Spleen (tissue), 13 donors: Measurements from ENCODE around the gene NLRC4. TPM values are rescaled to one million over a fixed set of nuclear protein-coding genes. Genes with fewer than 3 reads are reported as not detected.
A peak's percentile ranks its signal among the peaks of the same experiment; 100 is the strongest.
"Not testable (repeated sequence)": the region's sequence is repeated elsewhere in the genome, so short reads cannot be mapped to it uniquely, and the experiment has no call there.

ENCODE experiments used
- DNase-seq: peaks from one replicate; pipeline ENCODE4 v3.0.0-alpha.2; 2020
- H3K27ac ChIP-seq, 8 donors: fragments of 200-600 bp; sonication (generic) in 7 of 8; 1 replicate in 4 of 8; 2 replicates in 4 of 8; pipeline versions ENCODE4 v1.5.0 to v1.8.0; 2016 to 2021; ENCODE audit warnings: inconsistent platforms in 4 of 8, mild to moderate bottlenecking in 4 of 8, moderate library complexity in 1 of 8
- H3K27me3 ChIP-seq, 7 donors: fragments of 200-600 bp; sonication (generic) in 6 of 7; replicated peaks in 1 of 7; 1 replicate in 4 of 7; 2 replicates in 3 of 7; pipeline versions ENCODE4 v1.5.0 to v1.8.0; 2016 to 2021; ENCODE audit warnings: inconsistent platforms in 3 of 7, mild to moderate bottlenecking in 1 of 7
- H3K36me3 ChIP-seq, 6 donors: fragments of 200-600 bp; sonication (generic) in 5 of 6; 1 replicate in 4 of 6; 2 replicates in 2 of 6; pipeline versions ENCODE4 v1.5.0 to v1.8.0; 2016 to 2021; ENCODE audit warnings: inconsistent platforms in 2 of 6
- H3K4me1 ChIP-seq, 6 donors: fragments of 200-600 bp; sonication (generic) in 5 of 6; 1 replicate in 3 of 6; 2 replicates in 3 of 6; pipeline versions ENCODE4 v1.5.0 to v1.8.0; 2016 to 2021; ENCODE audit warnings: inconsistent platforms in 3 of 6
- H3K4me3 ChIP-seq, 8 donors: fragments of 200-600 bp; sonication (generic) in 7 of 8; 1 replicate in 4 of 8; 2 replicates in 4 of 8; pipeline versions ENCODE4 v1.5.0 to v1.8.0; 2016 to 2021; ENCODE audit warnings: inconsistent platforms in 4 of 8, mild to moderate bottlenecking in 4 of 8, moderate library complexity in 2 of 8
- H3K9me3 ChIP-seq, 8 donors: fragments of 200-600 bp; sonication (generic) in 7 of 8; 1 replicate in 4 of 8; 2 replicates in 4 of 8; pipeline versions ENCODE4 v1.5.0 to v1.8.0; 2016 to 2021; ENCODE audit warnings: inconsistent platforms in 4 of 8
- POLR2A ChIP-seq, 3 donors: fragments of 450-650 bp; IDR thresholded peaks; one replicate each; pipeline ENCODE4 v1.5.1; 2017; ENCODE audit warnings: antibody characterized with exemption in 3 of 3, mild to moderate bottlenecking in 1 of 3
- POLR2AphosphoS5 ChIP-seq, 3 donors: sonication (generic); formaldehyde crosslinking; IDR thresholded peaks; one replicate each; pipeline ENCODE4 v1.5.1; 2017; ENCODE audit warnings: antibody characterized with exemption in 3 of 3
- WGBS, 5 donors: extraction: QIAGEN DNeasy Blood & Tissue Kit in 3 of 5; methylation state at CpG; one replicate each; pipeline versions ENCODE4 v1.1.5 to v1.1.7; 2013 to 2018; 5-methylcytosine and 5-hydroxymethylcytosine counted together
- intact Hi-C: fragments of 100-400 bp; cut with DNase I; formaldehyde crosslinking; loops from one replicate; pipeline ENCODE4 v1.15.0; 2023; ENCODE audit warnings: low total_unique reads
- long read RNA-seq, 2 donors: transcript quantifications; one replicate each; lab custom pipeline, GENCODE V29; 2026
- polyA plus RNA-seq, 3 donors: library from polyadenylated mRNA; stranded (reverse); fragments of 200-250 nt; gene quantifications; one replicate each; pipeline ENCODE4 v1.2.1, GENCODE V29; 2013
- total RNA-seq, 7 donors: library from RNA; depleted of rRNA in 3 of 7; stranded (reverse); fragments of >200 nt in 3 of 7; fragmentation: NEBNext Ultra II Directional in 4 of 7; extraction: Animal tissue kit (Norgen Biotek cat#: 25700) in 4 of 7; gene quantifications; one replicate each; pipeline versions ENCODE4 v1.1.0 to v1.2.1, GENCODE V29; 2016 to 2021
- TF ChIP-seq, protein P1 (sequence below), 11 experiments: fragments of 200-600 bp in 7 of 11; fragments of 450-650 bp in 4 of 11; sonication (generic) in 4 of 11; IDR thresholded peaks in 8 of 11; conservative IDR thresholded peaks in 3 of 11; 1 replicate in 7 of 11; 2 replicates in 4 of 11; pipeline versions ENCODE4 v1.4.0 to v1.8.0; 2016 to 2021; ENCODE audit warnings: antibody characterized with exemption in 11 of 11, inconsistent platforms in 4 of 11, mild to moderate bottlenecking in 1 of 11
- donor health status: healthy with polysubstance abuse.
- donor health status: DM: no; HTN: no; CAD: no; lungs with moderate emphysema.
- donor health status: DM: no; HTN: no; CAD: no.
- donor health status: Bipolar disorder and iron deficiency.
- donor health status: healthy.
- donor health status: DM: no; HTN: no; CAD: no.
- donor health status: DM: yes; HTN: yes; CAD: no.

NLRC4 gene, protein sequence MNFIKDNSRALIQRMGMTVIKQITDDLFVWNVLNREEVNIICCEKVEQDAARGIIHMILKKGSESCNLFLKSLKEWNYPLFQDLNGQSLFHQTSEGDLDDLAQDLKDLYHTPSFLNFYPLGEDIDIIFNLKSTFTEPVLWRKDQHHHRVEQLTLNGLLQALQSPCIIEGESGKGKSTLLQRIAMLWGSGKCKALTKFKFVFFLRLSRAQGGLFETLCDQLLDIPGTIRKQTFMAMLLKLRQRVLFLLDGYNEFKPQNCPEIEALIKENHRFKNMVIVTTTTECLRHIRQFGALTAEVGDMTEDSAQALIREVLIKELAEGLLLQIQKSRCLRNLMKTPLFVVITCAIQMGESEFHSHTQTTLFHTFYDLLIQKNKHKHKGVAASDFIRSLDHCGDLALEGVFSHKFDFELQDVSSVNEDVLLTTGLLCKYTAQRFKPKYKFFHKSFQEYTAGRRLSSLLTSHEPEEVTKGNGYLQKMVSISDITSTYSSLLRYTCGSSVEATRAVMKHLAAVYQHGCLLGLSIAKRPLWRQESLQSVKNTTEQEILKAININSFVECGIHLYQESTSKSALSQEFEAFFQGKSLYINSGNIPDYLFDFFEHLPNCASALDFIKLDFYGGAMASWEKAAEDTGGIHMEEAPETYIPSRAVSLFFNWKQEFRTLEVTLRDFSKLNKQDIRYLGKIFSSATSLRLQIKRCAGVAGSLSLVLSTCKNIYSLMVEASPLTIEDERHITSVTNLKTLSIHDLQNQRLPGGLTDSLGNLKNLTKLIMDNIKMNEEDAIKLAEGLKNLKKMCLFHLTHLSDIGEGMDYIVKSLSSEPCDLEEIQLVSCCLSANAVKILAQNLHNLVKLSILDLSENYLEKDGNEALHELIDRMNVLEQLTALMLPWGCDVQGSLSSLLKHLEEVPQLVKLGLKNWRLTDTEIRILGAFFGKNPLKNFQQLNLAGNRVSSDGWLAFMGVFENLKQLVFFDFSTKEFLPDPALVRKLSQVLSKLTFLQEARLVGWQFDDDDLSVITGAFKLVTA
- total RNA-seq (10 to 100 TPM; 14.2 to 42.7 (median 25.4) TPM), polyA plus RNA-seq (1 to 10 TPM; 4.2 to 8.9 (median 7.3) TPM)
- long read RNA-seq, donor 1 = 0 reads
- long read RNA-seq, donor 2, partial matches to known transcripts = 0 of 2 reads
- long read RNA-seq, donor 2, other reads (novel, unspliced or antisense) = 0 of 2 reads

DNA sequence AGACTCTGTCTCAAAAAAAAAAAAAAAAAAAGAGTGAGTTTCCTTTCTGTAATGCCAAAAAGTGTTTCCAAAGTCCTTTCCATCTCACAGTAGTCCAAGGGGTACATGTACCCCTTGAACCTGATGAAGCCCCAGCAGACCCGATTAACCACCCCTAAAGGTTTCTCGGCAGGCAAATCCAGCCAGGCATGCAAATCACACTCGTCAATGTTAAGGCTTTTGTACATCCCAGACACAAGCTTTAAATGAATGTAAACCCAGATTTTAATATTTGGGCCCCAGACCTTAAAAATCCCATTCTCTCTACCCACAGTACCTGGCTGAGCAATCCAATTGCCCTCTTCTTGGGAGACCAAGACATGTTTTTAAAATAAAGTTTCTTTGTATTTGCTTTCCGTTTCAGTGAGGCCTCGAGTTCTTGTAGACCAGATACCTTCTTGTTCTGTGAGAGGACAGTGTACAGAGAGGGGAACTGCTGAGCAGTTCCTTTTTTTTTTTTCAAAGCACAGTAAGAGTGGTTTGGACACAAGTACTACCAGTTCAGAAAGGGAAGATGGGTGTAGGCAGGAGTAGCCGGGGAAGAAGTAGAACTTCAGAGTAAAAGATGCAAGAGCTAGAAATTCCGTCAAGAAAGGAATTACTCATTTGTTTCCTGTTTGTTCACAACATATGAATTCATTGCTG, at the start of gene NLRC4:
Gene NLRC4 (minus strand): TSS at position 465 of the 684 bp plus-strand sequence. CDS start 8,111 bp downstream, outside the sequence.
- peak within 1 kb of the TSS in 6 of 8 donors; percentile 15 to 64 (median 27) for H3K4me3 ChIP-seq
- TF ChIP-seq, protein P1, sequence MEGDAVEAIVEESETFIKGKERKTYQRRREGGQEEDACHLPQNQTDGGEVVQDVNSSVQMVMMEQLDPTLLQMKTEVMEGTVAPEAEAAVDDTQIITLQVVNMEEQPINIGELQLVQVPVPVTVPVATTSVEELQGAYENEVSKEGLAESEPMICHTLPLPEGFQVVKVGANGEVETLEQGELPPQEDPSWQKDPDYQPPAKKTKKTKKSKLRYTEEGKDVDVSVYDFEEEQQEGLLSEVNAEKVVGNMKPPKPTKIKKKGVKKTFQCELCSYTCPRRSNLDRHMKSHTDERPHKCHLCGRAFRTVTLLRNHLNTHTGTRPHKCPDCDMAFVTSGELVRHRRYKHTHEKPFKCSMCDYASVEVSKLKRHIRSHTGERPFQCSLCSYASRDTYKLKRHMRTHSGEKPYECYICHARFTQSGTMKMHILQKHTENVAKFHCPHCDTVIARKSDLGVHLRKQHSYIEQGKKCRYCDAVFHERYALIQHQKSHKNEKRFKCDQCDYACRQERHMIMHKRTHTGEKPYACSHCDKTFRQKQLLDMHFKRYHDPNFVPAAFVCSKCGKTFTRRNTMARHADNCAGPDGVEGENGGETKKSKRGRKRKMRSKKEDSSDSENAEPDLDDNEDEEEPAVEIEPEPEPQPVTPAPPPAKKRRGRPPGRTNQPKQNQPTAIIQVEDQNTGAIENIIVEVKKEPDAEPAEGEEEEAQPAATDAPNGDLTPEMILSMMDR (IDR thresholded peaks at IDR 0.05 in 8 of 11, conservative IDR thresholded peaks at IDR 0.05 in 3 of 11) = no peak
- TF ChIP-seq POLR2AphosphoS5 (IDR thresholded peaks at IDR 0.05) = peak in 1 of 3 donors; percentile 23
- H3K27ac ChIP-seq = peak within 1 kb of the TSS in 7 of 8 donors; percentile 73 to 94 (median 84)
- H3K27me3 ChIP-seq = no peaks in the 10 kb centered on the region
- WGBS, 5 donors = 28 to 48% (median 42%) methylated on average over 7 of the region's 7 CpGs
- peaks cover 0 to 41% (median 7%) of the 10 kb centered on the region in 6 donors for H3K4me1 ChIP-seq
- no peaks in the 10 kb centered on the region for H3K9me3 ChIP-seq
- DNase-seq = no peak
- no peaks in the 10 kb centered on the region for H3K36me3 ChIP-seq
- intact Hi-C loops = no loop called here

DNA sequence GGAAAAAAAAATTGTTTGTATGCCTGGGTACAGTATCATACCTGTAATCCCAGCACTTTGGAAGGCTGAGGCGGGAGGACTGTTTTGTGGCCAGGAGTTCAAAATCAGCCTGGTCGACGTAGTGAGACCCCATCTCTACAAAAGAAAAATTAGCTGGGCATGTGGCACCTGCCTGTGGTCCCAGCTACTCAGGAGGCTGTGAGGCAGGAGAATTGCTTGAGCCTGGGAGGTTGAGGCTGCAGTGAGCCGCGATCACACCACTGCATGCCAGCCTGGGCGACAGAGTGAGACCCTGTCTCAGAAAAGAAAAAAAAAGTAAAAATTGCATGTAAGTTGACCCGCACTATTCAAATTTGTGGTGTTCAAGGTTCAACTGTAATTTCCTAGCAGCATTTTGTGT, 45.9 kb upstream of the NLRC4 start:
- Histone ChIP-seq H3K36me3 (peaks cover 0 to 88% (median 28%) of the 10 kb centered on the region in 6 donors), H3K27me3 (no peaks in the 10 kb centered on the region), H3K9me3 (no peaks in the 10 kb centered on the region), H3K4me3 (no peak overlapping the region), H3K27ac (no peak overlapping the region), H3K4me1 (no peaks in the 10 kb centered on the region)
- intact Hi-C loops = no loop called here
- TF ChIP-seq, protein P1 (IDR thresholded peaks at IDR 0.05 in 8 of 11, conservative IDR thresholded peaks at IDR 0.05 in 3 of 11) = no peak
- no peak for TF ChIP-seq POLR2A (IDR thresholded peaks at IDR 0.05)
- no peak for TF ChIP-seq POLR2AphosphoS5 (IDR thresholded peaks at IDR 0.05)
- WGBS, 5 donors = 91 to 98% (median 94%) methylated on average over 7 of the region's 7 CpGs
- DNase-seq = no peak

DNA sequence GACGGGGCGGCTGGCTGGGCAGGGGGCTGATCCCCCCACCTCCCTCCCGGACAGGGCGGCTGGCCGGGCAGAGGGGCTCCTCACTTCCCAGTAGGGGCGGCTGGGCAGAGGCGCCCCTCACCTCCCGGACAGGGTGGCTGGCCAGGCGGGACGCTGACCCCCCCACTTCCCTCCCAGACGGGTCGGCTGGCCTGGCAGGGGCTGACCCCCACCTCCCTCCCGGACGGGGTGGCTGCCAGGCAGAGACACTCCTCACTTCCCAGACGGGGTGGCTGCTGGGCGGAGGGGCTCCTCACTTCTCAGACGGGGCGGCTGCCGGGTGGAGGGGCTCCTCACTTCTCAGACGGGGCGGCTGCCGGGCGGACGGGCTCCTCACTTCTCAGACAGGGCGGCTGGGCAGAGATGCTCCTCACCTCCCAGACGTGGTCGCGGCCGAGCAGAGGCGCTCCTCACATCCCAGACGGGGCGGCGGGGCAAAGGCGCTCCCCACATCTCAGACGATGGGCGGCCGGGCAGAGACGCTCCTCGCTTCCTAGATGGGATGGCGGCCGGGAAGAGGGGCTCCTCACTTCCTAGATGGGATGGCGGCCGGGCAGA, 29.4 kb upstream of the NLRC4 start:
- DNase-seq, H3K4me3 ChIP-seq, H3K27ac ChIP-seq, intact Hi-C loops, H3K27me3 ChIP-seq: not testable (repeated sequence)
- H3K9me3 ChIP-seq = peaks cover 0 to 15% (median 0%) of the 10 kb centered on the region in 8 donors
- 95 to 100% (median 97%) methylated on average over 23 to 43 of the region's 43 CpGs for WGBS, 5 donors
- peaks cover 0 to 88% (median 40%) of the 10 kb centered on the region in 6 donors for H3K36me3 ChIP-seq
- peaks cover 3 to 19% (median 11%) of the 10 kb centered on the region in 6 donors for H3K4me1 ChIP-seq

DNA sequence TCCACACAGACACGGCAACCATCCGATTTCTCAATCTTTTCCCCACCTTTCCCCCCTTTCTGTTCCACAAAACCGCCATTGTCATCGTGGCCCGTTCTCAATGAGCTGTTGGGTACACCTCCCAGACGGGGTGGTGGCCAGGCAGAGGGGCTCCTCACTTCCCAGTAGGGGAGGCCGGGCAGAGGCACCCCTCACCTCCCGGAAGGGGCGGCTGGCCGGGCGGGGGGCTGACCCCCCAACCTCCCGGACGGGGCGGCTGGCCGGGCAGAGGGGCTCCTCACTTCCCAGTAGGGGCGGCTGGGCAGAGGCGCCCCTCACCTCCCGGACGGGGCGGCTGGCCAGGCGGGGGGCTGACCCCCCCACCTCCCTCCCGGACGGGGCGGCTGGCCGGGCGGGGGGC, 28.8 kb upstream of the NLRC4 start:
- Histone ChIP-seq H3K36me3 (peaks cover 0 to 82% (median 35%) of the 10 kb centered on the region in 6 donors), H3K9me3 (peaks cover 0 to 15% (median 0%) of the 10 kb centered on the region in 8 donors), H3K4me1 (peaks cover 3 to 25% (median 17%) of the 10 kb centered on the region in 6 donors)
- H3K27ac ChIP-seq, H3K27me3 ChIP-seq, H3K4me3 ChIP-seq, intact Hi-C loops, DNase-seq: not testable (repeated sequence)
- 88 to 98% (median 96%) methylated on average over 8 to 17 of the region's 26 CpGs for WGBS, 5 donors
